Pancreas (tissue), 10 donors: ENCODE measurements around the gene MAZ. TPM values are rescaled to one million over a fixed set of nuclear protein-coding genes. Genes with fewer than 3 reads are reported as not detected.
"Not testable (repeated sequence)": the region's sequence is repeated elsewhere in the genome, so short reads cannot be mapped to it uniquely, and the experiment has no call there.

ENCODE experiments used
- ATAC-seq, 4 donors: fragments of 200-7000 bp; cut with Tn5 transposase; one replicate each; pipeline versions ENCODE4 v1.8.0 to v1.9.1; 2020; ENCODE audit warnings: mild to moderate bottlenecking in 4 of 4, moderate library complexity in 4 of 4
- DNase-seq, 6 donors: peaks; one replicate each; pipeline ENCODE4 v3.0.0-alpha.2; 2020
- FAIRE-seq: peaks from 2 replicates; lab custom pipeline; 2012; peaks lifted over from hg19 to GRCh38; lab: Jason Lieb, UNC
- H3K27ac ChIP-seq, 4 donors: fragments of 200-600 bp; sonication (generic); 1 replicate in 3 of 4; 2 replicates in 1 of 4; pipeline versions ENCODE4 v1.5.0 to v1.8.0; 2020
- H3K27me3 ChIP-seq, 4 donors: fragments of 200-600 bp; one replicate each; pipeline ENCODE4 v1.8.0; 2021
- H3K36me3 ChIP-seq, 3 donors: fragments of 200-600 bp; sonication (generic) in 1 of 3; one replicate each; pipeline versions ENCODE4 v1.5.0 to v1.8.0; 2020 to 2021
- H3K4me1 ChIP-seq, 3 donors: fragments of 200-600 bp; one replicate each; pipeline ENCODE4 v1.8.0; 2021
- H3K4me3 ChIP-seq, 4 donors: fragments of 200-600 bp; sonication (generic) in 2 of 4; one replicate each; pipeline versions ENCODE4 v1.5.0 to v1.8.0; 2020 to 2021
- H3K9me3 ChIP-seq, 4 donors: fragments of 200-600 bp; one replicate each; pipeline ENCODE4 v1.8.0; 2021
- WGBS, 2 donors: extraction: QIAGEN DNeasy Blood & Tissue Kit; methylation state at CpG; one replicate each; pipeline ENCODE4 v1.1.7; 2013; 5-methylcytosine and 5-hydroxymethylcytosine counted together
- intact Hi-C, 3 donors: fragments of 100-400 bp; cut with DNase I; formaldehyde crosslinking; loops; one replicate each; pipeline versions ENCODE4 v1.11.1 to v1.14.2; 2022
- polyA plus RNA-seq, 2 donors: library from polyadenylated mRNA; stranded (reverse); fragments of 200-250 nt; gene quantifications; one replicate each; pipeline ENCODE4 v1.2.3, GENCODE V29; 2013
- total RNA-seq, 6 donors: library from RNA; stranded (reverse); fragmentation: NEBNext Ultra II Directional in 4 of 6; extraction: Animal tissue kit (Norgen Biotek cat#: 25700) in 4 of 6; gene quantifications; one replicate each; pipeline versions ENCODE4 v1.2.1 to v1.2.4, GENCODE V29; 2021 to 2023
- TF ChIP-seq, protein P1 (sequence below), 4 donors: fragments of 200-600 bp; sonication (generic) in 3 of 4; IDR thresholded peaks; one replicate each; pipeline versions ENCODE4 v1.5.0 to v1.8.0; 2021; ENCODE audit warnings: antibody characterized with exemption in 4 of 4
- donor health status: healthy with polysubstance abuse.
- donor health status: DM: no; HTN: no; CAD: no; lungs with moderate emphysema.
- donor health status: DM: no; HTN: no; CAD: no.
- donor health status: control.
- donor health status: control.
- donor health status: Bipolar disorder and iron deficiency.
- donor health status: DM: yes; HTN: yes; CAD: no.
- donor health status: DM: no; HTN: no; CAD: no.
- donor health status: DM: no; HTN: no; CAD: no.
- donor health status: DM: yes; HTN: yes; CAD: no.

MAZ gene
- total and polyA plus RNA-seq, 8 donors, result 84.8 to 122 (median 96.2) TPM

- TF ChIP-seq, protein P1, sequence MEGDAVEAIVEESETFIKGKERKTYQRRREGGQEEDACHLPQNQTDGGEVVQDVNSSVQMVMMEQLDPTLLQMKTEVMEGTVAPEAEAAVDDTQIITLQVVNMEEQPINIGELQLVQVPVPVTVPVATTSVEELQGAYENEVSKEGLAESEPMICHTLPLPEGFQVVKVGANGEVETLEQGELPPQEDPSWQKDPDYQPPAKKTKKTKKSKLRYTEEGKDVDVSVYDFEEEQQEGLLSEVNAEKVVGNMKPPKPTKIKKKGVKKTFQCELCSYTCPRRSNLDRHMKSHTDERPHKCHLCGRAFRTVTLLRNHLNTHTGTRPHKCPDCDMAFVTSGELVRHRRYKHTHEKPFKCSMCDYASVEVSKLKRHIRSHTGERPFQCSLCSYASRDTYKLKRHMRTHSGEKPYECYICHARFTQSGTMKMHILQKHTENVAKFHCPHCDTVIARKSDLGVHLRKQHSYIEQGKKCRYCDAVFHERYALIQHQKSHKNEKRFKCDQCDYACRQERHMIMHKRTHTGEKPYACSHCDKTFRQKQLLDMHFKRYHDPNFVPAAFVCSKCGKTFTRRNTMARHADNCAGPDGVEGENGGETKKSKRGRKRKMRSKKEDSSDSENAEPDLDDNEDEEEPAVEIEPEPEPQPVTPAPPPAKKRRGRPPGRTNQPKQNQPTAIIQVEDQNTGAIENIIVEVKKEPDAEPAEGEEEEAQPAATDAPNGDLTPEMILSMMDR (IDR thresholded peaks at IDR 0.05), result no peak
- H3K9me3 ChIP-seq, result no peaks in the 10 kb centered on the region
- no peak for ATAC-seq
- DNase-seq, result no peak
- no peak overlapping the region for H3K27ac ChIP-seq
- H3K36me3 ChIP-seq, result no peaks in the 10 kb centered on the region
- H3K4me1 ChIP-seq, result peaks cover 5 to 14% (median 10%) of the 10 kb centered on the region in 3 donors
- H3K4me3 ChIP-seq, result no peak overlapping the region
- intact Hi-C loops, result no loop called here
- 86 to 88% methylated on average over 2 of the region's 2 CpGs for WGBS, 2 donors
- FAIRE-seq, result no peak
- no peaks in the 10 kb centered on the region for H3K27me3 ChIP-seq
Measured at GRCh38 chr16:29769507-29769906, 36.8 kb upstream of the MAZ start.

GRCh38 chr16:29770250-29770929, 35.9 kb upstream of the MAZ start:
- Histone ChIP-seq H3K9me3 (no peaks in the 10 kb centered on the region), H3K36me3 (no peaks in the 10 kb centered on the region), H3K4me3 (no peak overlapping the region), H3K4me1 (peaks cover 0 to 5% (median under 1%) of the 10 kb centered on the region in 3 donors), H3K27me3 (no peaks in the 10 kb centered on the region), H3K27ac (no peak overlapping the region)
- FAIRE-seq, result no peak
- 80 to 83% methylated on average over 7 of the region's 7 CpGs for WGBS, 2 donors
- no peak for DNase-seq
- no peak for ATAC-seq
- intact Hi-C loops, result no loop called here
- TF ChIP-seq, protein P1 (IDR thresholded peaks at IDR 0.05), result no peak

- ATAC-seq, result peak in 3 of 4 donors; percentile 35 to 51 (median 48)
- intact Hi-C loops, H3K27ac ChIP-seq, H3K27me3 ChIP-seq, H3K36me3 ChIP-seq, H3K4me3 ChIP-seq, DNase-seq, H3K9me3 ChIP-seq, FAIRE-seq, H3K4me1 ChIP-seq: not testable (repeated sequence)
- WGBS, 2 donors, result 85 to 91% methylated on average over 7 of the region's 7 CpGs
Measured at GRCh38 chr16:29772330-29772729, 34.0 kb upstream of the MAZ start.

- Histone ChIP-seq H3K27me3 (no peaks in the 10 kb centered on the region), H3K4me3 (no peak overlapping the region), H3K27ac (no peak overlapping the region), H3K9me3 (no peaks in the 10 kb centered on the region), H3K4me1 (no peaks in the 10 kb centered on the region), H3K36me3 (no peaks in the 10 kb centered on the region)
- ATAC-seq (no peak), FAIRE-seq (no peak), DNase-seq (no peak)
- TF ChIP-seq, protein P1 (IDR thresholded peaks at IDR 0.05), result no peak
- intact Hi-C loops, result no loop called here
- 90 to 96% methylated on average over 5 of the region's 5 CpGs for WGBS, 2 donors
Measured at GRCh38 chr16:29774730-29775129, 31.6 kb upstream of the MAZ start.

- TF ChIP-seq, protein P1 (IDR thresholded peaks at IDR 0.05), result no peak
- no peak overlapping the region for H3K4me3 ChIP-seq
- H3K27me3 ChIP-seq, result no peaks in the 10 kb centered on the region
- 81 to 83% methylated on average over 4 of the region's 4 CpGs for WGBS, 2 donors
- H3K4me1 ChIP-seq, result no peaks in the 10 kb centered on the region
- H3K9me3 ChIP-seq, result no peaks in the 10 kb centered on the region
- FAIRE-seq (no peak), DNase-seq (no peak), ATAC-seq (no peak)
- H3K36me3 ChIP-seq, result no peaks in the 10 kb centered on the region
- intact Hi-C loops, result no loop called here
- no peak overlapping the region for H3K27ac ChIP-seq
Measured at GRCh38 chr16:29775742-29776408, 30.5 kb upstream of the MAZ start.
